RWPE2 (cell line): ENCODE measurements around the gene BCAS1.
A peak's percentile ranks its signal among the peaks of the same experiment; 100 is the strongest.

ENCODE experiments used
- ATAC-seq: fragments of 200-7000 bp; cut with Tn5 transposase; 3 replicates; pipeline ENCODE4 v1.9.1; 2021; ENCODE audit warnings: low read depth
- DNase-seq: peaks from one replicate; pipeline ENCODE4 v3.0.0-alpha.2; 2020; ENCODE audit warnings: low spot score
- H3K27ac ChIP-seq: fragments of 450-650 bp; 2 replicates; pipeline ENCODE4 v1.5.1; 2017; ENCODE audit warnings: mild to moderate bottlenecking; ENCODE audit not compliant: poor library complexity, severe bottlenecking
- H3K27me3 ChIP-seq: fragments of 250-450 bp; sonication (Bioruptor Pico); 2 replicates; pipeline ENCODE4 v1.5.1; 2021; ENCODE audit warnings: mild to moderate bottlenecking, moderate library complexity; ENCODE audit not compliant: insufficient read depth, poor library complexity, severe bottlenecking
- H3K36me3 ChIP-seq: fragments of 250-450 bp; sonication (Bioruptor Pico); 2 replicates; pipeline ENCODE4 v1.5.1; 2020; ENCODE audit warnings: low read depth, mild to moderate bottlenecking, moderate library complexity
- H3K4me1 ChIP-seq: fragments of 250-450 bp; sonication (Bioruptor Pico); 2 replicates; pipeline ENCODE4 v1.5.1; 2021; ENCODE audit warnings: mild to moderate bottlenecking, moderate library complexity; ENCODE audit not compliant: insufficient read depth, poor library complexity, severe bottlenecking
- H3K4me3 ChIP-seq: fragments of 250-450 bp; sonication (Bioruptor Pico); 2 replicates; pipeline ENCODE4 v1.5.1; 2021; ENCODE audit warnings: mild to moderate bottlenecking, moderate library complexity; ENCODE audit not compliant: severe bottlenecking
- H3K9me3 ChIP-seq: fragments of 250-450 bp; sonication (Bioruptor Pico); 2 replicates; pipeline ENCODE4 v1.5.1; 2021; ENCODE audit warnings: mild to moderate bottlenecking, moderate library complexity; ENCODE audit not compliant: severe bottlenecking
- CTCF ChIP-seq: fragments of 450-650 bp; IDR thresholded peaks from one replicate; pipeline ENCODE4 v1.5.1; 2017; ENCODE audit warnings: mild to moderate bottlenecking, moderate library complexity; ENCODE audit not compliant: poor library complexity, severe bottlenecking

The BCAS1 gene

GRCh38 chr20:54070187-54070987, at the start of gene BCAS1:
Gene BCAS1, minus strand, starts transcription at chr20:54070594. Its CDS starts 11,876 bp downstream, at chr20:54058718.
- Histone ChIP-seq H3K36me3 (no peaks in the 10 kb centered on the region), H3K27ac (no peak within 1 kb of the TSS), H3K27me3 (peaks cover 3% of the 10 kb centered on the region), H3K9me3 (no peaks in the 10 kb centered on the region), H3K4me3 (no peak within 1 kb of the TSS), H3K4me1 (peaks cover 13% of the 10 kb centered on the region)
- DNase-seq: no peak
- no peak for ATAC-seq
- no peak for TF ChIP-seq CTCF

GRCh38 chr20:54119744-54120143, 49.4 kb upstream of the BCAS1 start:
- Histone ChIP-seq H3K4me3 (no peak overlapping the region), H3K27me3 (no peaks in the 10 kb centered on the region), H3K9me3 (no peaks in the 10 kb centered on the region), H3K36me3 (no peaks in the 10 kb centered on the region), H3K4me1 (peaks cover 48% of the 10 kb centered on the region), H3K27ac (no peak overlapping the region)
- no peak for TF ChIP-seq CTCF
- ATAC-seq (no peak), DNase-seq (no peak)

- H3K4me1 ChIP-seq: peaks cover 43% of the 10 kb centered on the region
- TF ChIP-seq CTCF: no peak
- no peak overlapping the region for H3K4me3 ChIP-seq
- H3K36me3 ChIP-seq: no peaks in the 10 kb centered on the region
- H3K27ac ChIP-seq: peak overlapping the region; percentile 92
- H3K9me3 ChIP-seq: no peaks in the 10 kb centered on the region
- ATAC-seq (no peak), DNase-seq (no peak)
- no peaks in the 10 kb centered on the region for H3K27me3 ChIP-seq
These were observed 48.0 kb upstream of the BCAS1 start for GRCh38 chr20:54118220-54119001.

- no peak for TF ChIP-seq CTCF
- Histone ChIP-seq H3K27ac (peak overlapping the region; percentile 92), H3K9me3 (no peaks in the 10 kb centered on the region), H3K4me1 (peaks cover 35% of the 10 kb centered on the region), H3K36me3 (no peaks in the 10 kb centered on the region), H3K27me3 (no peaks in the 10 kb centered on the region), H3K4me3 (no peak overlapping the region)
- ATAC-seq (no peak), DNase-seq (no peak)
These were observed 46.3 kb upstream of the BCAS1 start for GRCh38 chr20:54116550-54117235.
